ENCODE results near the gene KCNJ2. TPM values are rescaled to one million over a fixed set of nuclear protein-coding genes. Genes with fewer than 3 reads are reported as not detected.
A peak's percentile ranks its signal among the peaks of the same experiment; 100 is the strongest.

Gene KCNJ2
- total RNA-seq, result 1 to 10 TPM; 1.3 to 3.8 (median 2.7) TPM
- 1 to 10 TPM in 1 of 2 donors, under 1 TPM in 1; 0.97 to 1.6 TPM for polyA plus RNA-seq
- long read RNA-seq, donor 1, result 0 reads
- long read RNA-seq, donor 2, full-length matches to known transcripts, result 1 of 1 reads
- long read RNA-seq, donor 2, partial matches to known transcripts, result 0 of 1 reads
- long read RNA-seq, donor 2, other reads (novel, unspliced or antisense), result 0 of 1 reads
- long read RNA-seq, donor 3, result 0 reads

- H3K27ac ChIP-seq, result peak within 1 kb of the TSS; percentile 78 to 86
- 0 to 1% (median 1%) methylated on average over 41 to 67 of the region's 67 CpGs for WGBS, 3 donors
Measured at GRCh38 chr17:70168977-70169708, at the start of gene KCNJ2. Gene KCNJ2 (plus strand): TSS chr17:70169532. CDS start chr17:70175040, 5,508 bp downstream.

GRCh38 chr17:70119545-70119944 is 49.8 kb upstream of the KCNJ2 start:
- no peaks in the 10 kb centered on the region for H3K4me1 ChIP-seq (ENCODE audit: insufficient read depth)
- no peaks in the 10 kb centered on the region for H3K36me3 ChIP-seq
- no peaks in the 10 kb centered on the region for H3K27me3 ChIP-seq
- no peaks in the 10 kb centered on the region for H3K9me3 ChIP-seq
- WGBS, 3 donors, result 88 to 100% (median 98%) methylated on average over 1 of the region's 1 CpG
- no peak for TF ChIP-seq CTCF (IDR thresholded peaks at IDR 0.05)
- TF ChIP-seq EP300 (IDR thresholded peaks at IDR 0.05), result no peak
- TF ChIP-seq POLR2A (IDR thresholded peaks at IDR 0.05), result no peak
- no peak overlapping the region for H3K4me3 ChIP-seq
- no peak for DNase-seq
- intact Hi-C loops (cut with DNase I), result no loop called here
- H3K27ac ChIP-seq, result no peak overlapping the region

More at GRCh38 chr17:70168977-70169708, at the start of gene KCNJ2:
- intact Hi-C loops (cut with DNase I), result loop anchor here in 1 of 4 donors (10.0 kb wide), 1 partner anchor 604 kb away; no protein-coding TSS in a partner anchor
- Histone ChIP-seq H3K4me3 (peak within 1 kb of the TSS; percentile 57), H3K4me1 (ENCODE audit: insufficient read depth) (peaks cover 5% of the 10 kb centered on the region), H3K36me3 (no peaks in the 10 kb centered on the region), H3K9me3 (no peaks in the 10 kb centered on the region), H3K27me3 (no peaks in the 10 kb centered on the region)
- TF ChIP-seq EP300 (IDR thresholded peaks at IDR 0.05) (no peak), CTCF (IDR thresholded peaks at IDR 0.05) (no peak), POLR2A (IDR thresholded peaks at IDR 0.05) (peak; percentile 56)
- peak; percentile 81 to 88 (median 86) for DNase-seq

- H3K27ac ChIP-seq, result no peak overlapping the region
- TF ChIP-seq CTCF (IDR thresholded peaks at IDR 0.05) (no peak), POLR2A (IDR thresholded peaks at IDR 0.05) (no peak)
- H3K36me3 ChIP-seq, result no peaks in the 10 kb centered on the region
- H3K4me3 ChIP-seq, result no peak overlapping the region
- no peak for DNase-seq
- no peaks in the 10 kb centered on the region for H3K27me3 ChIP-seq
- intact Hi-C loops (cut with DNase I), result no loop called here
- H3K4me1 ChIP-seq (ENCODE audit: insufficient read depth), result no peaks in the 10 kb centered on the region
- no peaks in the 10 kb centered on the region for H3K9me3 ChIP-seq
- WGBS, 3 donors, result 85 to 90% (median 90%) methylated on average over 2 of the region's 2 CpGs
Measured at GRCh38 chr17:70119983-70120382, 49.3 kb upstream of the KCNJ2 start.

GRCh38 chr17:70120425-70120824 is 48.9 kb upstream of the KCNJ2 start:
- Histone ChIP-seq H3K4me3 (no peak overlapping the region), H3K27ac (no peak overlapping the region), H3K4me1 (ENCODE audit: insufficient read depth) (no peaks in the 10 kb centered on the region), H3K27me3 (no peaks in the 10 kb centered on the region), H3K36me3 (no peaks in the 10 kb centered on the region), H3K9me3 (no peaks in the 10 kb centered on the region)
- 89 to 91% (median 91%) methylated on average over 4 of the region's 4 CpGs for WGBS, 3 donors
- intact Hi-C loops (cut with DNase I), result no loop called here
- no peak for DNase-seq
- TF ChIP-seq CTCF (IDR thresholded peaks at IDR 0.05), result no peak
- no peak for TF ChIP-seq EP300 (IDR thresholded peaks at IDR 0.05)
- no peak for TF ChIP-seq POLR2A (IDR thresholded peaks at IDR 0.05)
